ENCODE data around the gene EDIL3.

GRCh38 chr5:84403773-84404172 lies 19.1 kb upstream of the EDIL3 start:
- TF ChIP-seq POLR2A (IDR thresholded peaks at IDR 0.05) (no peak), CTCF (IDR thresholded peaks at IDR 0.05) (no peak), POLR2AphosphoS5 (IDR thresholded peaks at IDR 0.05) (no peak), EP300 (IDR thresholded peaks at IDR 0.05) (no peak)

Data from upper lobe of left lung (tissue), 4 donors.